PC-3 (cell line): ENCODE data around the gene PLEKHO1. TPM values are rescaled to one million over a fixed set of nuclear protein-coding genes. Genes with fewer than 3 reads are reported as not detected.

ENCODE experiments used
- ATAC-seq: fragments of 200-7000 bp; cut with Tn5 transposase; 2 replicates; pipeline ENCODE4 v1.9.1; 2020; ENCODE audit warnings: mild to moderate bottlenecking, moderate library complexity
- BruUV-seq: library from RNA; stranded (reverse); fragments of 400-500 nt; replicated peaks from 2 replicates; lab custom pipeline; 2021; lab: Mats Ljungman, UMichigan
- CTCF ChIA-PET: fragments of 300-600 bp; sonication (Branson Sonifier 250); formaldehyde crosslinking; loops from one replicate; lab custom pipeline; 2022; ENCODE audit warnings: antibody characterized with exemption; lab: Charles Lee
- POLR2A ChIA-PET: fragments of 300-600 bp; sonication (Branson Sonifier 250); formaldehyde crosslinking; loops from one replicate; lab custom pipeline; 2022; ENCODE audit warnings: antibody characterized with exemption; ENCODE audit not compliant: unreplicated experiment; lab: Charles Lee
- DNase-seq: peaks from one replicate; pipeline ENCODE4 v3.0.0-alpha.2; 2015
- H2AFZ ChIP-seq: fragments of 300-600 bp; sonication (generic); 2 replicates; pipeline ENCODE4 v1.6.0; 2016; ENCODE audit warnings: antibody characterized with exemption, low read length
- H3F3A ChIP-seq: fragments of 300-600 bp; sonication (generic); one replicate; pipeline ENCODE4 v1.6.0; 2017; ENCODE audit warnings: antibody characterized with exemption, low read length, control low read depth, mild to moderate bottlenecking; ENCODE audit not compliant: unreplicated experiment
- H3K27ac ChIP-seq: fragments of 300-600 bp; sonication (generic); 2 replicates; pipeline ENCODE4 v1.5.1; 2016; ENCODE audit warnings: mild to moderate bottlenecking, low read length
- H3K27me3 ChIP-seq: fragments of 300-600 bp; sonication (generic); 2 replicates; pipeline ENCODE4 v1.6.1; 2016; ENCODE audit warnings: low read length, mixed read lengths
- H3K36me3 ChIP-seq: fragments of 300-600 bp; sonication (generic); 2 replicates; pipeline ENCODE4 v1.6.1; 2016; ENCODE audit warnings: low read depth, mixed run types, low read length, mixed read lengths
- H3K4me1 ChIP-seq: fragments of 300-600 bp; sonication (generic); 2 replicates; pipeline ENCODE4 v1.5.1; 2016; ENCODE audit warnings: low read length; ENCODE audit not compliant: insufficient read depth
- H3K4me2 ChIP-seq: fragments of 300-600 bp; sonication (generic); 2 replicates; pipeline ENCODE4 v1.6.0; 2016; ENCODE audit warnings: low read length
- H3K4me3 ChIP-seq: fragments of 300-600 bp; sonication (generic); 2 replicates; pipeline ENCODE4 v1.5.1; 2016; ENCODE audit warnings: mild to moderate bottlenecking, low read length, mixed read lengths
- H3K79me2 ChIP-seq: fragments of 300-600 bp; sonication (generic); 2 replicates; pipeline ENCODE4 v1.6.1; 2017; ENCODE audit warnings: low read length, mixed read lengths
- H3K9ac ChIP-seq: fragments of 300-600 bp; sonication (generic); 2 replicates; pipeline ENCODE4 v1.6.0; 2016; ENCODE audit warnings: mild to moderate bottlenecking, low read length
- H3K9me2 ChIP-seq: fragments of 300-600 bp; sonication (generic); replicated peaks from 2 replicates; pipeline ENCODE4 v1.6.1; 2016; ENCODE audit warnings: mixed run types, low read length, mixed read lengths
- H3K9me3 ChIP-seq: fragments of 300-600 bp; sonication (generic); 2 replicates; pipeline ENCODE4 v1.6.1; 2016; ENCODE audit warnings: low read length, mixed read lengths
- H4K20me1 ChIP-seq: fragments of 300-600 bp; sonication (generic); 2 replicates; pipeline ENCODE4 v1.6.1; 2016; ENCODE audit warnings: low read length, mixed read lengths
- EZH2 ChIP-seq: fragments of 300-600 bp; sonication (generic); IDR thresholded peaks from one replicate; pipeline ENCODE4 v1.6.1; 2017; ENCODE audit warnings: antibody characterized with exemption, mild to moderate bottlenecking, low read length; ENCODE audit not compliant: unreplicated experiment
- EZH2phosphoT487 ChIP-seq: fragments of 300-600 bp; sonication (generic); IDR thresholded peaks from 2 replicates; pipeline ENCODE4 v1.6.1; 2018; ENCODE audit warnings: mild to moderate bottlenecking, antibody characterized with exemption, low read length, borderline replicate concordance
- intact Hi-C: fragments of 100-400 bp; cut with micrococcal nuclease; formaldehyde crosslinking; loops from 2 replicates; pipeline ENCODE4 v1.9.0; 2023
- total RNA-seq: library from RNA; depleted of rRNA; stranded (reverse); fragments of >200 nt; gene quantifications from 2 replicates; pipeline ENCODE4 v1.2.3, GENCODE V29; 2014
- TF ChIP-seq, protein P1 (sequence below): fragments of 300-600 bp; sonication (generic); conservative IDR thresholded peaks from 2 replicates; pipeline ENCODE4 v1.5.1; 2017; ENCODE audit warnings: antibody characterized with exemption, low read depth, mild to moderate bottlenecking, low read length

The PLEKHO1 gene
- total RNA-seq, 1 experiment from 2014 or later = 13.8 TPM

DNA sequence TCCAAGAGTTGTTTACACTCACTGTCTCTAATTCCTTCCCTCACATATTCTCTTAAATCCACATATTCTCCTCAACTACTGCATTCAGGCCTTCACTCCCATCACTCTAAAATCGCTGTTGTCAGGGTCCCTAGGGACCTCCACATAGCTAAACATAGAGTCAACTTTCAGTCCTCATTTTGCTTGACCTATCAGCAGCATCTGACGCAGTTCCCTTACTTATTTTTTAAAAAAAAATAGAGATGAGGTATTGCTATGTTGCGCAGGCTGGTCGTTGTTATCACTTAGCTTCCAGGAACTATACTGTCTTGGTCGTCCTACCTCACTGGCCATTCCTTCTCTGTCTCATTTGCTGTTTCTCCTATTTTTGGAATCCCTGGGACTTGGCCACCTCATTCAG, 11.7 kb upstream of the PLEKHO1 start:
- no peaks in the 10 kb centered on the region for H3K4me1 ChIP-seq
- ChIA-PET CTCF (no interaction called here), POLR2A (no interaction called here)
- H3K27me3 ChIP-seq = no peaks in the 10 kb centered on the region
- H3K36me3 ChIP-seq = peaks cover 5% of the 10 kb centered on the region
- intact Hi-C loops = no loop called here
- no peaks in the 10 kb centered on the region for H3K9me2 ChIP-seq
- no peak overlapping the region for H3K27ac ChIP-seq
- no peaks in the 10 kb centered on the region for H4K20me1 ChIP-seq
- BruUV-seq = no TSS peak
- H3K79me2 ChIP-seq = no peaks in the 10 kb centered on the region
- H3K4me2 ChIP-seq = no peak overlapping the region
- no peak for ATAC-seq
- H3F3A ChIP-seq = no peaks in the 10 kb centered on the region
- TF ChIP-seq, protein P1, sequence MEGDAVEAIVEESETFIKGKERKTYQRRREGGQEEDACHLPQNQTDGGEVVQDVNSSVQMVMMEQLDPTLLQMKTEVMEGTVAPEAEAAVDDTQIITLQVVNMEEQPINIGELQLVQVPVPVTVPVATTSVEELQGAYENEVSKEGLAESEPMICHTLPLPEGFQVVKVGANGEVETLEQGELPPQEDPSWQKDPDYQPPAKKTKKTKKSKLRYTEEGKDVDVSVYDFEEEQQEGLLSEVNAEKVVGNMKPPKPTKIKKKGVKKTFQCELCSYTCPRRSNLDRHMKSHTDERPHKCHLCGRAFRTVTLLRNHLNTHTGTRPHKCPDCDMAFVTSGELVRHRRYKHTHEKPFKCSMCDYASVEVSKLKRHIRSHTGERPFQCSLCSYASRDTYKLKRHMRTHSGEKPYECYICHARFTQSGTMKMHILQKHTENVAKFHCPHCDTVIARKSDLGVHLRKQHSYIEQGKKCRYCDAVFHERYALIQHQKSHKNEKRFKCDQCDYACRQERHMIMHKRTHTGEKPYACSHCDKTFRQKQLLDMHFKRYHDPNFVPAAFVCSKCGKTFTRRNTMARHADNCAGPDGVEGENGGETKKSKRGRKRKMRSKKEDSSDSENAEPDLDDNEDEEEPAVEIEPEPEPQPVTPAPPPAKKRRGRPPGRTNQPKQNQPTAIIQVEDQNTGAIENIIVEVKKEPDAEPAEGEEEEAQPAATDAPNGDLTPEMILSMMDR = no peak
- no peak for TF ChIP-seq EZH2phosphoT487
- no peak for DNase-seq
- H3K9me3 ChIP-seq = no peaks in the 10 kb centered on the region
- H3K4me3 ChIP-seq = no peak overlapping the region
- no peak overlapping the region for H2AFZ ChIP-seq
- H3K9ac ChIP-seq = no peak overlapping the region

DNA sequence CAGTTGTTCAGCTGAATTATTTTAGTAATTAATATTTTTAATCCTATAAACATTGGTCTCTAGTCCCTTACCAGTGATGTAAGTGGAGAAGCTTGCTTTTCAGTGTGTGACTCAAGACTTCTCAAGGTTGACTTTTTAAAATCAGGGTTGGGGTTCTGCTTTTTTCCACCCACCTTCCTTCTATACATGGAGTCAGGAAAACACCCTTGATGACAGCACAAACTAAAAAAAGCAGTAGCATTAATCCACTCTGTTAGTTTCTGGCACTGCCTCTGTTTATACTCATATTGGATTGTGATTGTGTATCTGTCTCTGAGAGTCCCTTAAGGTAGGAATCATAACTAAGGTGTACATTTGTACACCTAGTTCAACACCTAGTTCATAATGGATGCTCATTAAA, 8.3 kb upstream of the PLEKHO1 start:
- ChIA-PET CTCF (interaction anchor here (0.6 kb wide), 1 partner anchor 208 kb away, joined by 5 read pairs; no protein-coding TSS in a partner anchor), POLR2A (no interaction called here)
- no peak overlapping the region for H3K27ac ChIP-seq
- no peak overlapping the region for H3K9ac ChIP-seq
- intact Hi-C loops = no loop called here
- H3K4me1 ChIP-seq = no peaks in the 10 kb centered on the region
- ATAC-seq (no peak), DNase-seq (no peak)
- no peak overlapping the region for H3K4me3 ChIP-seq
- no peaks in the 10 kb centered on the region for H4K20me1 ChIP-seq
- TF ChIP-seq EZH2phosphoT487 = no peak
- no peak for TF ChIP-seq EZH2
- TF ChIP-seq, protein P1 = no peak
- no peak overlapping the region for H3K4me2 ChIP-seq
- no peaks in the 10 kb centered on the region for H3F3A ChIP-seq
- H2AFZ ChIP-seq = no peak overlapping the region
- no peaks in the 10 kb centered on the region for H3K79me2 ChIP-seq
- no peaks in the 10 kb centered on the region; the same call in 1 of the 2 replicates for H3K36me3 ChIP-seq
- BruUV-seq = no TSS peak
- H3K9me3 ChIP-seq = no peaks in the 10 kb centered on the region
- no peaks in the 10 kb centered on the region for H3K27me3 ChIP-seq
- no peaks in the 10 kb centered on the region for H3K9me2 ChIP-seq

DNA sequence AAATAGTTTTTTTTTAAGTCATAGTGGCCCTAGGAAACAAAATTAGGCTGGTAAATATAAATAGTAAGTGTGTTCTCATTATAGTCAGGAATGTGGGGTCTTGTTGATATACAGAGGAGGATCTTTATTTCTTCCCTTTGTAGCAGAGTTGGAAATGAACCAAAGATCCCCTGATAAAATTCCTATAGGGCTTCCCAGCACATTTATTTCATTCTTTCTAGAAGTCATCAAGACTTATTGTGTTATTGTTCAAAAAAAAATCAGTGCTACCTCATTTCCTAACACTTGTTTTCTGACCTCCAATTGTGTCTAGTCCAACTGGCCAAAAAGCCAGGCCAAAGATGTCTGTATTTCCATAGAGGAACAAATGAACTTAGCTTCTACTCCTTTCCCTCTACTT, 7.6 kb upstream of the PLEKHO1 start:
- H3K79me2 ChIP-seq = no peaks in the 10 kb centered on the region
- H3K9me2 ChIP-seq = no peaks in the 10 kb centered on the region
- H3F3A ChIP-seq = no peaks in the 10 kb centered on the region
- ATAC-seq (no peak), DNase-seq (no peak)
- BruUV-seq = no TSS peak
- H3K27me3 ChIP-seq = no peaks in the 10 kb centered on the region
- ChIA-PET POLR2A (no interaction called here), CTCF (no interaction called here)
- no peak overlapping the region for H2AFZ ChIP-seq
- no peak overlapping the region for H3K4me2 ChIP-seq
- TF ChIP-seq EZH2 (no peak), EZH2phosphoT487 (no peak)
- TF ChIP-seq, protein P1 = no peak
- H4K20me1 ChIP-seq = no peaks in the 10 kb centered on the region
- no peaks in the 10 kb centered on the region for H3K4me1 ChIP-seq
- H3K9me3 ChIP-seq = no peaks in the 10 kb centered on the region
- H3K36me3 ChIP-seq = no peaks in the 10 kb centered on the region; the same call in 1 of the 2 replicates
- no peak overlapping the region for H3K4me3 ChIP-seq
- intact Hi-C loops = no loop called here
- no peak overlapping the region for H3K27ac ChIP-seq
- no peak overlapping the region for H3K9ac ChIP-seq
